ENCODE measurements around the gene MB.

MB gene

GRCh38 chr22:35615156-35615555 lies 2.0 kb downstream of the MB start:
- no peak for DNase-seq (ENCODE audit: low spot score)

- no peak for DNase-seq (ENCODE audit: low spot score)
Measured at GRCh38 chr22:35614404-35614803, 2.7 kb downstream of the MB start.

- DNase-seq (ENCODE audit: low spot score) = no peak
Measured at GRCh38 chr22:35612903-35613302, 4.2 kb downstream of the MB start.

- DNase-seq (ENCODE audit: low spot score) = no peak
Measured at GRCh38 chr22:35611891-35612576, 5.1 kb downstream of the MB start.

DNA sequence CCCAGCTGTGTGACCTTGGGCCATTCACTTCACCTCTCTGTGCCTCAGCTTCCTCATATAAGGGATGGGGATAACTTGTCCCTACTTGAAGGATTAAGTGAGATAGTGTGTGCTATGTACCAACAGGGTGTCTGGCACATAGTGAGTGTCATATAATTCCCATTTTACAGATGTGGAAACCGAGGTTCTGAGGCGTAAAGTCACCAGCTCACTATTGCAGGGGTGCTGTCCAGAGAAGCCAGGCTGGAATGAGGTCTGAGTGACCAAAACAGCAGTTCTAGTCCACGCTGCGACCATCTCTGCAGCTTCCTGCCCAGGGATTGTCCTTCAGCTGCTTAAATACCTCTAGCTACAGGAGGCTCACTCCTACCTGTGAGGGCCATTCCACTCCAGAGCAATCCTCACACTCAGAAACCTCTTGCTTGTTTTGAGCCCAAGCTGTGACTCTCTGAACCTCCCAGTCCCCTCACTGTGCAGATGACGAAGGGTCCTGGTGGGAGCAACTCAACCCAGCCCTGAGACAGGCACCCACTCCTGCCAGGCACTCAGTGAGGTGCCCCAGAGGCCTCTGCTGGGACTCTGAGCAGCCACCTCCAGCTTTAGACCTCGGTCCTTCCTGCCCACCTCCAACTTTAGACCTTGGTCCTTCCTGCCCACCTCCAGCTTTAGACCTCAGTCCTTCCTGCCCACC lies 5.8 kb downstream of the MB start:
- no peak for DNase-seq (ENCODE audit: low spot score)

GRCh38 chr22:35610741-35611140 lies 6.4 kb downstream of the MB start:
- no peak for DNase-seq (ENCODE audit: low spot score)

- no peak for DNase-seq (ENCODE audit: low spot score)
Measured at GRCh38 chr22:35609761-35610160, 7.4 kb downstream of the MB start.

DNA sequence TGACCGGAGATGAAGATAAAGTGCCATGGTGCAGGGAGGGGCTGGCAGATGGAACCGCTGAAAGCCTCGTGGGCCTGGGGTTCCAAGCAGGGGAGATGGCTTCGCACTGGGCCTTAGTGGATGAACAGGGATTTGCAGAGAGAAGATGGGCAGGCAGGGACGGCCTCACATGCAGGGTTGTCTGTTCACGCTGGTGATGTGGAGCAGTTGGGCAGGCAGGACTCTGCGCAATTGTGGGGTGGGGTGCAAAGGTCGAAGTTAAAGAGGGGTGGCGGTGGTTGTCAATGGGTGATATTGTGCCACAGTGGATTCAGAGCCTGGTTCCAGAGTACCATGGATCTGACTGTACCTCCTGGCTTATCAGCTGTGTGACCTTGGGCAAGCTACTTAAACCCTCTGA lies 7.9 kb downstream of the MB start:
- DNase-seq (ENCODE audit: low spot score) = no peak

DNA sequence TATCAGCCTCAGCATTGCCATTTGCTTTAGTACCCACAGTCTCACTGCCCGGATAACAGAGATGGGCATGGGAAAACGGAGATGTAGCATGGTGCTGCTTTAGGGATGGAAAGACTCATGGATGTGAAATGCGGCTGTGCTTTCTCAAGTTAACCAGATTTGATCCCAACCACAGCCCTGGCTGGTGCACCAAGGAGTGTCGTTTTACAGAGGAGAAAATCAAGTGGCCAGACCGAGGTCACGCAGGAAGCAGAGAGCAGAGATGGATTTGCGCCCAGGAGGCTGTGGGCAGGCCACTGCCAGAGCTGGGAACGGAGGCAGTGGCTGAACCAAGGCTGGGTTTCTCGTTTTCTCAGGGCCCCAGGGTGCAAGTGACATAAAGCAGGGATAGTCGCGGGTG lies 9.0 kb downstream of the MB start:
- no peak for DNase-seq (ENCODE audit: low spot score)

- no peak for DNase-seq (ENCODE audit: low spot score)
Measured at GRCh38 chr22:35606916-35607315, 10.2 kb downstream of the MB start.

DNA sequence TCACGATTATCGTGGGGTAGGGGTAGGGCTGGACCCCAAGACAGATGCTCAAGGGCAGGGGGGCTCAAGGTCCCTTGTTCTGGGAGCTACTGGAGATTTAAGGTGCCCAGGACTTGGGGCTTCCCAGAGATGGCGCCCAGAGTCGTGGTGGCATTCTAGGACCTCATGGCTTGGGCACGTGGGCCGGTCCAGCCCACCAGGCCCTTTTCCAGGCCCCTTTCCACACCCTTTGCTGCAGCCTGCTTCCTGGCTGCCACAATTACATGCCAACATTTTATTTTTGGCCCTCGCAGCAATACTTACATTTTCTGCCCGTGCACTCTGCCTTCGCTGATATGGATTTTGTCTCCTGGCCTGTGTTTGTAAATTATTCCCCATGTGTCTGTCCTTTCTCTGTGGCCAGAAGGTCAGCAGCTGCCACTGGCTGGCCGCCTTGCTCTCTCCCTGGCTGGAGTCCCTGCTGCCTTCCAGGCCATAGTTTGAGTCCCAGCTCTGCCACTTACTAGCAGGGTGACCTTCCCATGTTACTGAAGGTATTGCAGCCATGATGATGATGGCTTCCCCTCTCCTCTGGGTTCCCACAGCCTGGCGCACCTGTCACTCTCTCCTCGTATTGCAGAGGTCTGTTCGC lies 11.2 kb downstream of the MB start:
- no peak for DNase-seq (ENCODE audit: low spot score)

DNA sequence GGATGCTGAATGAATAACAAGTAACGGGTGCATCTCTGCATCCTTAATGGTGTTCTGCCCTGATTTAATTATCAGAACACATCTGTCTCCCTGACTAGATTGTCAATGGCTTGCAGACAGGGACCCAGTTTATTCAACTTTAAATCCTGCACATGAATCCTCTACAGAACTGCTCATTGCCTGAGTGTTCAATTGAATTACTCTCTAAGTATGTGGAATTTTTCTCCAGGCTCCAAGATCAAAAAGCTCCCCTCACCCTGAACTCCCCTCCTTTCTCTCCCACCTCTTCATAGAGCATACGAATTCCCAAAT lies 11.8 kb downstream of the MB start:
- DNase-seq (ENCODE audit: low spot score) = no peak

DNA sequence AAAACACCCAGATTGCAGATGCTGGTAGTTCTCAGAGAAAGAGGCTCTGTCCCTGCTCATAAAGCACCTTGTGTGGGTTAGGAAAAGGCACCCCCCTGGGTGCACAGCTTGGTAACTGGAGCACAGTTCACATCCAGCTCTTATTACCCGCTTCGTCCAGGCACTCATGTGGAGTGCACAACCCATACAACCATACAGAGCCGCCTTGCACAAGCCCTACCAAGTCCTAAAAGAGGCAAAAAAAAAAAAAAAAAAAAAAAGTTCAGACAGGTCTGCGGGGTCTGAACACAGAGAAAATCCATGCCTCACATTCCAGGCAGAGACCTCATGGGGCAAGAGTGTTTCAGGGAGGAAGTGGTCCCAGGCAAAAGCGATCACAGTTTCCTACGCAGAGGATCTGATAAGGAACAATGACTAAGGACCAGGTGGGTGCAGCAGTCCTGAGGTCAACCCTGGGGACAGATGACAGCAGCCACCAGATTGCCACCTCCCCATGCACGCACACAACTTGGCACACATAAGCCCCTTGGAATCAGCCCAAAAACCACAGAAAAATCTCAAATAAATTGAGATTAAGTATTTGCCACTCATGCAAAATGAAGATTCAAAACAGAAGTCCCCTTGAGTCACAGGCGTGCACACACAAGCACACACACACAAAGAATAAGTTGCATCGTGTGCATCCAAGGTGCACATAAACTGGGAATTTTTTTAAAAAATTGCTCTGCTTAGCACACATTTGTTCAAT lies 12.3 kb downstream of the MB start:
- DNase-seq (ENCODE audit: low spot score) = no peak

DNA sequence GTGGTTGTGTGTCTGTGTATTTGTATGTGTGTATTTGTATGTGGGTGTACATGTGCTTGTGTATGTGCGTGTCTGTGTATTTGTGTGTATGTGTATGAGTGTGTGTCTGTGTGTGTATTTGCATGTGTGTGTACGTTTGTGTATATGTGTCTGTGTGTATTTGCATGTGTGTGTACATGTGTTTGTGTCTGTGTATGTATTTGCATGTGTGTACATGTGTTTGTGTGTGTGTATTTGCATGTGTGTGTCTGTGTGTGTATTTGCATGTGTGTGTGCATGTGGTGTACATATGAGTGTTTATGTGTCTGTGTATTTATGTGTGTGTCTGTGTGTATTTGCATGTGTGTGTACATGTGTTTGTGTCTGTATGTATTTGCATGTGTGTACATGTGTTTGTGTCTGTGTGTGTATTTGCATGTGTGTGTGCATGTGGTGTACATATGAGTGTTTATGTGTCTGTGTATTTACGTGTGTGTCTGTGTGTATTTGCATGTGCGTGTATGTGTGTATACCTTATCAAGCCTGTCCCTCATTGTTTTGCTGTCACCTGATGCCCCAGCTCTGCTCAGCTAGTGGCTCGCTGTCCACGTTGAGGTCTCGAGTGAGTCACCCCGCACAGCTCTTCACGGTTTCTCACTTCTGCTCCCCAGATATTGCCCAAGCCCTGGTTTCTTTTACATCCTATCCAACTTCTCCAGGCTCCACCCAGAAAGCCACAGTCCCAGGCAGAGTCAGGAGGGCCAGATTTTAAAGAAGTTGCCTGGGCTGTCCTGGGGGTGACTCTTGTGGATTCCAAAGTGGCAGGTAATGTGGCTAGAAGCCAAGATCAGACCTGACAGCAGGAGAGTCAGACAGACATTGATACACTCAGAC lies 15.2 kb downstream of the MB start:
- DNase-seq (ENCODE audit: low spot score) = no peak

DNA sequence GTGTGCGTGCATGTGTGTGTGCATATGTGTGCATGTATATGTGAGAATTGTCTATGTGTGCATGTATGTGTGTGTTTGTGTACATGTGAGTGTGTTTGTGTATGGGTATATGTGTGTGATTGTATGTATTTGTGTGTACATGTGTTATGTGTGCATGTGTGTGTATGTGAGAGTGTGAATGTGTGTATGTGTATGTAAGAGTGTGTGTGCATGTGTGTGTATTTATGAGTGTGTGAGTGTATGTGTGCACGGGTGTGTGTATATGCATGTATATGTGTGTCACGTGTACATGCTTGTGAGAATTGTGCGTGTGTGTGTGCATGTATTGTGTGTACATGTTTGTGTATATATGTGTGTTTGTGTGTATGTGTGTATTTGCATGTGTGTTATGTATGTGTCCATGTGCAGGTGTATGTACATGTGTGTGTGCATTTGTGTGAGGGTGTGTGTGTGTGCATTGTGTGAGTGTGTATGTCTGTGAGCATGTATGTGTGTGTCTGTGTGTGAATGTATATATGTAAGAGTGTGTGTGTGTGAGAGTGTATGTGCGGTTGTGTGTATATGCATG lies 16.0 kb downstream of the MB start:
- no peak for DNase-seq (ENCODE audit: low spot score)

GRCh38 chr22:35600476-35600875 lies 16.7 kb downstream of the MB start:
- no peak for DNase-seq (ENCODE audit: low spot score)

DNA sequence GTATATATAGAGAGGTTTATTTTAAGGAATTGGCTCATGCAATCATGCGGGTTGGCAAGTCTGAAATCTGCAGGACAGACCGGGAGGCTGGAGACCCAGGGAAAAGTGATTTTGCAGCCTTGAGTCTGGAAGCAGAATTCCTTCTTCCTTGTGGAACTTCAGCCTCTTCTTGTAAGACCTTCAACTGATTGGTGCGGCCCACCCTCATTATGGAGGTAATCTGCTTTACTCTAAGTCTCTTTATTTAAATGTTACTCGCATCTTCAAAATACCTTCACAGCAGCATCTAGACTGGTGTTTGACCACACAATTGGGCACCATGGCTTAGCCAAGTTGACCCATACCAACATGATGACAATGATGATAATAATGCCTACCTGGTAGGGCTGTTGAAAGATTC lies 17.8 kb downstream of the MB start:
- DNase-seq (ENCODE audit: low spot score) = no peak

GRCh38 chr22:35598396-35598710 lies 18.8 kb downstream of the MB start:
- DNase-seq (ENCODE audit: low spot score) = no peak

DNA sequence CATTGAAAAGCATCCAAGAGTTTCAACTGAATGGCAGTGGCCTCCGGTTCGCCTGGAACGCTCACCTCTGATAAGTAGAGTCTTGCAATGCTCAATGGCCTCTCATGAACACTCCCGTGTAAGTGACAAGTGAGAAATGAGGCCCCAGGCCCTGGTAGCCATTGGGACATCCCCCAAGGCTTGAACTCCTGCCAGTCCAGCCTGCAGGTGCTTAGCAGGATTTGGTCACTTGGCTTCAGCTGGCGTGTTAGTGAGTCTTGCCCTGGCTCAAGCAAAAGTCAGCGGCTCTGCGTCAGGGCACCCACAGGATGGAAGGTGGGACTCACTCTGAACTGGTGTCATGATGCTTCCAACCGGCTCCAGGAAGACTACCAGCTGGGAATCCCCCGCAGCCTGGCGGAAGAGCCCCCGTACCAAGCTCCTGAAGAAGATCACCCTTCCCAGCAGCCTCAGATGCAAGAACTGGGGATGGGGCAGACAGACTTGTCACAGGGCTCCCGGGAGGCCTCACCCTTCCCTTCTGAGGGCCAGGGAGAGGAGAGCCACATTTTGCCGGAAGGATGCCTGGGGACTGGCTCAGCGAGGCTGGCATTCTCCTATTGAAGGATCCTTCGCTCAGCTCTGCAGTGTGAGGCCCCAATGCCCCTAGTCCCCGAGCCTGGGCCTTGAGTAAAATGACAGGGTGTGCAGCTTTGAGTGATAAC lies 19.3 kb downstream of the MB start:
- no peak for DNase-seq (ENCODE audit: low spot score)

DNA sequence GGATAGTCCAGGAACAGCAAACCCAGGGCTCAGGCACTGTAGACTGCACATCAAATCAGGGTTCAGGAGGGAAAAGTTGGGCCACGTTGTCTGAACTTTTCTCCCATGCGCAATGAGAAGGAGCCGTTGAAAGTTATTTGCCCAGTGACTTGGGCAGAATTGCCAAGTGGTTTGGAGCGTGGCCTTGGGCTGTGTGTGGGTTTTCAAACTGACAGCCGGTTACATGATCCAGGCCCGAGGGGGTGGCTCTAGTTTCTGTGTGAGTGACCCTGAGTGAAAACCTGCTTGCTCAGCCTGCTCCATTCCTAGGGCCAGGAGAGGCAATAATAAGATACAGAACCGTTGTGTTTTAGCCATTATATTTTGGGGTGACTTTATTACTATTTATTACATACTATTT lies 20.3 kb downstream of the MB start:
- DNase-seq (ENCODE audit: low spot score) = no peak

DNA sequence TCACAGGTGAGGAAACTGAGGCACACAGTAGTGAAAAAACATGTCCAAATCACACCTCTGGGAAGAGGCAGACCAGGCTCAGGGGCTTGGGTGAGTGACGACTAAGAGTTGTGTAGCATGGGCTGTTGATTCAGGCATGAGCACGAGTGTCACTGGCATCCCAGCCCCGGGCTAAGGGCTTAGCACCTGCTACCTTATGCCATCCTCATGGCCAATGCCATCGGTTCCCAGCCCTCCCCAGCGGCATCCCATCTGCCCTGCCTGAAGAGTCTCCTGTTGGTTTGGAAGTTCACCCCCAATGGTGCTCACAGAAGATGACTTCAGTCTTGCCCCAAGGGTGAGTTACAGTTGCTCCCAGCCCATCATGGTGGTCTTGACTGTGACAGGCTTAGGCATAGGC lies 22.4 kb downstream of the MB start:
- no peak for DNase-seq (ENCODE audit: low spot score)
